ENCODE data around the gene CACHD1.

- TF ChIP-seq EZH2phosphoT487 (conservative IDR thresholded peaks at IDR 0.05; ENCODE audit: low read length) (no peak), CTCF (IDR thresholded peaks at IDR 0.05; ENCODE audit: insufficient read depth, low read length, poor library complexity, severe bottlenecking) (no peak)
Measured at GRCh38 chr1:64522740-64523139, 52.8 kb downstream of the CACHD1 start.

All from SU-DHL-6 (cell line).